ENCODE data around the gene XIRP1.

The XIRP1 gene

GRCh38 chr3:39143051-39143885, 49.1 kb downstream of the XIRP1 start:
- no peak for DNase-seq

DNA sequence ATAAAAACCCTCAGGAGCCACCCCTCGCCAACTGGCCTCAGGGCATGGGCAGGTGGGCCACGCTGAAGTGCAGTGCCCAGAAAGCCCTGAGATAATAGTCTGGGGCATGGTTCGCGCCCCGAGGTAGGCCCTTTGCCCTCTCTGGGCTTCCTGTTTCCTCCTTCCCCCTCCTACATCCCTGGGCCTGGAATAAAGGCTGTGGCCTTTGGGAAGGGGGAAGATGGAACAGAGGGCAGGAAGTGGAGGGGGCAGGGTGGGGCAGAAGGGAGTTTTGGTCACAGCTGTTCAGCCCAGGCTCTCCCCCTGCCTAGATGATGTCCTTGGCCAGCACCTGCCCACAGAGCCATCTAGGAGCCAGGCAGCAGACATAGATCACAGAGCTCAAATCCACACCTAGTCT, 50.3 kb downstream of the XIRP1 start:
- DNase-seq: no peak

DNA sequence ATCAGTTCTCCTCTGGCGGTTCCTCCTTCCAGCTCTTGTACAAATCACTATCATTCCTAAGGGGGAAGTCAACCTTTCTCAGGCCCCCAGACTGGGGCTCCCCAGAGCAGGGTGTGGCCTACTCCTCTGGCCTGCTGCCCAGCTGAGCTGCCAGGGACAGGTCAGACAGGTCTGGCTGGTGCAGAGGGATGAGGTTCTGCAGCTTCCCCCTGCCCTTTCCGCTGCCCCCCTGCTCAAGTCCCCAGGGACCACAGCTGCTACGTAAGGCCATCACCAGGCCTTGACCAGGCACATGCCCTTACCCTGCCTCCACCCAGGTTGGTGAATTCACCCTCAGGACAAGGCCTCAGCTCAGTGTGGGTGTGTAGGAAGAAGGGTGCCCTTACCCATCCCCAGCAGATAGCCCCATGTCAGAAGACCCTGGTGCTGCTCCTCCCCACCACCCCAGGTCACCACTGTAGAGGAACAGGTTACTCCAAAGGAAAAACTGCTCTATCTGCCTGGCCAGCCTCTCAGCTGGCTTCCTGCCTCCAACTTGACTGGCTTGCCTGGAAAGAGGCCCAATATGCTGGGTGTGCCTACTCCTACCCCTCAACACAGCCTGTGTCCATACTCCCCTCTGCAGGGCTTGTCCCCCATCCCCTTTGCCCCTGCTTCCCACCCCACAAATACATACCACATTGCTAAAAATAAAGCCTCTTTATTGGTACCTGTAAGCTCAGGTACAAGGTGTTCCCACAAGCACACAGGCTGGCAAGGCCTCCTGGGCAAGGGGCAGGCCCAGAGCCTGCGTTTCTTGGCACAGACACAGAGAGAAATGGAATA, 51.0 kb downstream of the XIRP1 start:
- DNase-seq: peak in 1 of 2 experiments; percentile 48

GRCh38 chr3:39140341-39140971, 51.9 kb downstream of the XIRP1 start:
- no peak for DNase-seq

DNA sequence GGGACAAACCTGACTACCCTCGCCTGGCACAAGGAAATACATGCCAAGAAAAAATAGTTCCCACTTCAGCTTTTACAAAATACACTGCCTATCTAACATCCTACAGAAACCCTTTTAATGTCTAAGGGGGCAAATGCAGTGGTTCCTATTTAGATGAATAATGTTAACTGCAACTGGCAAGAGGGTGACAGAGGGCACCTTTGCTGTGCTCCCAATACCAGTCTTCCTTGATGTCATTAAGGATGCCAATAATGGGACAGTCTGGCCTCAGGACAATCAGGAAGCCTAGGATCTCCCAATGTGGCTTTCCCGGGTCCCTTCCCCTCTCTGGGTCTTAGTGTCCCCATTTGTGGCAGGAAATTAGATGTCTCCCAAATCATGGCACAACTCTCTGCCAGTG, 53.0 kb downstream of the XIRP1 start:
- no peak for DNase-seq

GRCh38 chr3:39138804-39139415, 53.5 kb downstream of the XIRP1 start:
- DNase-seq: peak; percentile 23 to 70

GRCh38 chr3:39137991-39138803, 54.2 kb downstream of the XIRP1 start:
- no peak for DNase-seq

- no peak for DNase-seq
These were observed 54.9 kb downstream of the XIRP1 start for GRCh38 chr3:39137435-39137936.

DNA sequence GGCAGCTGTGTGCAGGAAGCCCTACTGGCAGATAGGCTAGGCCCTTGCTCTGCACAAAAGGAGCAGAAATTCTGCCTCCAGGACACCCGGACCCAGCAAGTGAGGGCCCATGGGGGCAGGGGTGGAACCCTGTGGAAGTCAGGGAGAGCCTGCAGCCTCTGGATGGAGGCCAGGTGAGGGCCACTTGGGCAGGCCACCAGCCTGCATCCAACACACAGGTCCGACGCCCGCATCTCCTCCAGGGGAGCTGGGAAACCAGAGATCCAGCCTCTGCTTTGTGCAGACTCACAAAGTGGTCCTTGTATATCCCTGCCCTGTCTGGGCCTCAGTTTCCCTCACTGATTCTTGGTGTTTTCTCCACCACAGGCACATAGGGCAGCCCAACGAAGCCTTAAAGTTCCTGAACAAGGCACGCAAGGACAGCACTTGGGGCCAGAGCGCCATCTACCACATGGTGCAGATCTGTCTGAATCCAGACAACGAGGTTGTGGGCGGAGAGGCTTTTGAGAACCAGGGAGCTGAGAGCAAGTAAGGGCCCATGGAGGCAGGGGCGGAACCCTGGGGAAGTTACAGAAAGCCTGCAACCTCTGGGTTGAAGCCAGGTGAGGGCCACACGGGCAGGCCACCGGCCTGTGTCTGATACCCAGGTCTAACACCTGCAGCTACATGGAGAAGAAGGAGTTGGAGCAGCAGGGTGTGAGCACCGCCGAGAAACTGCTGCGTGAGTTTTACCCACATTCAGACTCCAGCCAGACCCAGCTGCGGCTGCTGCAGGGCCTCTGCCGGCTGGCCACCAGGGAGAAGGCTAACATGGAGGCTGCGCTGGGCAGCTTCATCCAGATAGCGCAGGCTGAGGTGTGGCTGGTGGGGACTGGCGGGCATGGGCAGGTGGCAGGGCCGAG, 55.6 kb downstream of the XIRP1 start:
- no peak for DNase-seq

DNA sequence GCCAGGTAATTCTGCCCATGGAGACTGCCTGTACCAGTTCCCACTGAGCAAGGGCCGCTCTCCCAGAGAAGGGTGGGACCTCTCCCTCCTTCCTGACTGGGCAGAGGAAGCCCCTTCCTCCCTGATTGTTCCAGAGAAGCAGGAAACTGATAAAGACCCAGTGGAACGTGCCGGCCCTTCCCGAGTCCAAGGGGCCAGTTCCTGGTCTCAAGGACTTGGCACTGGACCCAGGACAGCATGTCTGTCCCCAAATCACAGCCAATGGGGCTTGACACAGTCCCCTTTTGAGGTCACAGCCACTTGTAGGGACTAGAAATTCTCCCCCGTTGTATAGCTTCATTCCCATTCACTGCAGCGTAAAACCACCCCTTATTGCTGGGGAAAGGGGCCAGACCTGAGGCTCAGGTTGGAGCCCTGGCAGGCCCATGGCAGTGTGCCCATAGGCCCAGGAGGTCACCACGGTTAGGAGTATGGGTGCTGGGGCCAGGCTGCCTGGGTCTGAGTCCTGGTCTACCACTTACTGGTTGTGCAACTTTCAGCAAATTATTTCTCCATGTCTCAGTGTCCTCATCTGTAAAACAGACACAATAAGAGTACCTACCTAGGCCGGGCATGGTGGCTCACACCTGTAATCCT, 57.1 kb downstream of the XIRP1 start:
- DNase-seq: no peak

- no peak for DNase-seq
These were observed 58.1 kb downstream of the XIRP1 start for GRCh38 chr3:39134305-39134704.

DNA sequence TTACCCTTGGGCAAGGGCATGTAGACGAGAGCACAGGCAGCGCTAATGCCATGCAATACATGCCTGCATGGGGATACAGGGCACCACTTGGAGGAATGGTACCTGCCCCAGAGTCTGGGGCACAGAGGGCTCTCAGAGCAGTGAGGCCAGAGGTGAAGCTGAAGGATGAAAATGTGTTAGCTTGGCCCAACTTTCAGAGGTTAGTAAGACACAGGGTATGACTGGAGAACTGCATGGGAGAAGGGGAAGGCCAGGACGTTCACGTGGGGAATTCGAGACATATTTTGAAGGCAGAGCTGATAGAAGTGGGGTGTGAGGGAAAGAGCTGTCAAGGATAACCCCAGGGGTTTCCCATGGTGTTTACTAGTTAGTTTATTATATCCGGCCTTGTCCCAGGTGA, 58.6 kb downstream of the XIRP1 start:
- DNase-seq: no peak
